Measurements from ENCODE around the gene COL13A1.

Gene COL13A1

DNA sequence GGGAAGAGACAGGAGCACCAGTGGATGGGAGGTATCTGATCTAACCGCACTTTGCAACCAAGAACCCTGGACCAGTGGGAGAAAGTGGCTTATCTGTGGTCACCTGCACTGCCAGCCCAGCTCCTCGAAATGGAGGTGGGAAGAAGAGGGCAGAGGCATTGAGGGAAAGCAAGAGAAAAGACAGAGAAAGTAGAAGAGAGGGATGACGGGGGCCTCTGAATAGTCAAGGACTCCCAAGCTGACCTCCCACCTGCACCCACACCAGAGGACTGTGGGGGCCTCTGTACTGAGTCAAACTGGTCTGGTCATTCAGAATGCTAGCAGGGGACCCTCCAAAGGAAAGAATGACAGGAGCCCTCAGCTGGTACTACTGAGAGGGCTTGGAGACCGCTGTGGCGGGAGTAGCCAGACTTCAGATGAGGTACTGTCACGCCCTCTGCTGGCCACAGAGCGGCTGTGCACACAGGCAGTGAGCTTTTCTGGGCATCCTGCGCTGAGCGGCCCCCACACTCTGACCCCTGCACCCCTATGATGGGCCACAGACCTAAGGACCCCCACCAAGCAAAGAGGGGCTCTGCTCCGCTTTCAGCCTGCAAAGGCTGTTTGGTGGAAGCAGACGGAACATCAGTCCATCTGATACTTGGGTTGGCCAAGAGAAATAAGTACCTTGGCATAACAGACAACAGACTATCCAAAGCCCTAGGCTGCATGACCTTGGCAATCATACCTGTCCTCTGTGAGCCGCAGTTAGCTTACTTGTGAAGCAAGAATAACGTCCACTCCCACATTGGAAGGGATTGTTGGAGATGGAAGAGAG is 112.9 kb downstream of the COL13A1 start:
- peak; percentile 98 for ATAC-seq
- TF ChIP-seq RARB (CRISPR knock-in tag; IDR thresholded peaks at IDR 0.05) (no peak), OSR1 (CRISPR knock-in tag; IDR thresholded peaks at IDR 0.05) (no peak), ZFP30 (CRISPR knock-in tag; IDR thresholded peaks at IDR 0.05) (no peak), ZNF565 (CRISPR knock-in tag; conservative IDR thresholded peaks at IDR 0.05; ENCODE audit: low read depth) (no peak), TCF4 (CRISPR knock-in tag; IDR thresholded peaks at IDR 0.05; ENCODE audit: borderline replicate concordance) (no peak), ARNTL (CRISPR knock-in tag; IDR thresholded peaks at IDR 0.05; ENCODE audit: borderline replicate concordance, low read depth) (no peak), BACH2 (CRISPR knock-in tag; IDR thresholded peaks at IDR 0.05; ENCODE audit: borderline replicate concordance) (no peak), GLIS3 (CRISPR knock-in tag; IDR thresholded peaks at IDR 0.05) (no peak), TOX (CRISPR knock-in tag; IDR thresholded peaks at IDR 0.05; ENCODE audit: borderline replicate concordance) (no peak)
- TF ChIP-seq, protein P1, sequence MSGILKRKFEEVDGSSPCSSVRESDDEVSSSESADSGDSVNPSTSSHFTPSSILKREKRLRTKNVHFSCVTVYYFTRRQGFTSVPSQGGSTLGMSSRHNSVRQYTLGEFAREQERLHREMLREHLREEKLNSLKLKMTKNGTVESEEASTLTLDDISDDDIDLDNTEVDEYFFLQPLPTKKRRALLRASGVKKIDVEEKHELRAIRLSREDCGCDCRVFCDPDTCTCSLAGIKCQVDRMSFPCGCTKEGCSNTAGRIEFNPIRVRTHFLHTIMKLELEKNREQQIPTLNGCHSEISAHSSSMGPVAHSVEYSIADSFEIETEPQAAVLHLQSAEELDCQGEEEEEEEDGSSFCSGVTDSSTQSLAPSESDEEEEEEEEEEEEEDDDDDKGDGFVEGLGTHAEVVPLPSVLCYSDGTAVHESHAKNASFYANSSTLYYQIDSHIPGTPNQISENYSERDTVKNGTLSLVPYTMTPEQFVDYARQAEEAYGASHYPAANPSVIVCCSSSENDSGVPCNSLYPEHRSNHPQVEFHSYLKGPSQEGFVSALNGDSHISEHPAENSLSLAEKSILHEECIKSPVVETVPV (CRISPR knock-in tag; IDR thresholded peaks at IDR 0.05) = no peak
- TF ChIP-seq, protein P2, sequence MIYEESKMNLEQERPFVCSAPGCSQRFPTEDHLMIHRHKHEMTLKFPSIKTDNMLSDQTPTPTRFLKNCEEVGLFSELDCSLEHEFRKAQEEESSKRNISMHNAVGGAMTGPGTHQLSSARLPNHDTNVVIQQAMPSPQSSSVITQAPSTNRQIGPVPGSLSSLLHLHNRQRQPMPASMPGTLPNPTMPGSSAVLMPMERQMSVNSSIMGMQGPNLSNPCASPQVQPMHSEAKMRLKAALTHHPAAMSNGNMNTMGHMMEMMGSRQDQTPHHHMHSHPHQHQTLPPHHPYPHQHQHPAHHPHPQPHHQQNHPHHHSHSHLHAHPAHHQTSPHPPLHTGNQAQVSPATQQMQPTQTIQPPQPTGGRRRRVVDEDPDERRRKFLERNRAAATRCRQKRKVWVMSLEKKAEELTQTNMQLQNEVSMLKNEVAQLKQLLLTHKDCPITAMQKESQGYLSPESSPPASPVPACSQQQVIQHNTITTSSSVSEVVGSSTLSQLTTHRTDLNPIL (CRISPR knock-in tag; IDR thresholded peaks at IDR 0.05; ENCODE audit: low read depth) = no peak
- TF ChIP-seq, protein P3, sequence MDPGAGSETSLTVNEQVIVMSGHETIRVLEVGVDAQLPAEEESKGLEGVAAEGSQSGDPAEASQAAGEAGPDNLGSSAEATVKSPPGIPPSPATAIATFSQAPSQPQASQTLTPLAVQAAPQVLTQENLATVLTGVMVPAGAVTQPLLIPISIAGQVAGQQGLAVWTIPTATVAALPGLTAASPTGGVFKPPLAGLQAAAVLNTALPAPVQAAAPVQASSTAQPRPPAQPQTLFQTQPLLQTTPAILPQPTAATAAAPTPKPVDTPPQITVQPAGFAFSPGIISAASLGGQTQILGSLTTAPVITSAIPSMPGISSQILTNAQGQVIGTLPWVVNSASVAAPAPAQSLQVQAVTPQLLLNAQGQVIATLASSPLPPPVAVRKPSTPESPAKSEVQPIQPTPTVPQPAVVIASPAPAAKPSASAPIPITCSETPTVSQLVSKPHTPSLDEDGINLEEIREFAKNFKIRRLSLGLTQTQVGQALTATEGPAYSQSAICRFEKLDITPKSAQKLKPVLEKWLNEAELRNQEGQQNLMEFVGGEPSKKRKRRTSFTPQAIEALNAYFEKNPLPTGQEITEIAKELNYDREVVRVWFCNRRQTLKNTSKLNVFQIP (CRISPR knock-in tag; IDR thresholded peaks at IDR 0.05; ENCODE audit: borderline replicate concordance, low read depth) = no peak

DNA sequence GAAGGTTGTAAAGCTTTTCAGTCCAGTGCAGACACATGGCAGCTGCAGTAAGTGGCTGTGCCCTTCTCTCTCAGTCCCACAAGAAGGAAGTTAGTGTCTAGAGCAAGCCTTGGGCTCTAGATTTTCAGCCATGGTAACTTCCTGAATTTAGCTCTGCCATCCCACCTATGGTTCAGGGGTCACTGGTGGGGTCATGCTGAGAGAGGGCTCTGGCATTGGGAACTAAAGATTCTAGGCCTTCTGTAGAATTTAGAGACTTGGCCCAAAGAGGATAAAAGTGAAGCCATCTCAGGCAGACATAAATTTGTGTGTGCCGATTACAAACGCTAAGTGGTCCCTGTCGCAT is 113.5 kb downstream of the COL13A1 start:
- TF ChIP-seq TOX (CRISPR knock-in tag; IDR thresholded peaks at IDR 0.05; ENCODE audit: borderline replicate concordance) (no peak), BACH2 (CRISPR knock-in tag; IDR thresholded peaks at IDR 0.05; ENCODE audit: borderline replicate concordance) (no peak), OSR1 (CRISPR knock-in tag; IDR thresholded peaks at IDR 0.05) (no peak), ZNF70 (CRISPR knock-in tag; IDR thresholded peaks at IDR 0.05) (no peak), ZC3H10 (CRISPR knock-in tag; IDR thresholded peaks at IDR 0.05) (no peak), ZNF8 (CRISPR knock-in tag; IDR thresholded peaks at IDR 0.05) (no peak), TCF4 (CRISPR knock-in tag; IDR thresholded peaks at IDR 0.05; ENCODE audit: borderline replicate concordance) (no peak), SNAI2 (CRISPR knock-in tag; IDR thresholded peaks at IDR 0.05) (no peak), PPARA (CRISPR knock-in tag; IDR thresholded peaks at IDR 0.05; ENCODE audit: borderline replicate concordance) (no peak)
- TF ChIP-seq, protein P4, sequence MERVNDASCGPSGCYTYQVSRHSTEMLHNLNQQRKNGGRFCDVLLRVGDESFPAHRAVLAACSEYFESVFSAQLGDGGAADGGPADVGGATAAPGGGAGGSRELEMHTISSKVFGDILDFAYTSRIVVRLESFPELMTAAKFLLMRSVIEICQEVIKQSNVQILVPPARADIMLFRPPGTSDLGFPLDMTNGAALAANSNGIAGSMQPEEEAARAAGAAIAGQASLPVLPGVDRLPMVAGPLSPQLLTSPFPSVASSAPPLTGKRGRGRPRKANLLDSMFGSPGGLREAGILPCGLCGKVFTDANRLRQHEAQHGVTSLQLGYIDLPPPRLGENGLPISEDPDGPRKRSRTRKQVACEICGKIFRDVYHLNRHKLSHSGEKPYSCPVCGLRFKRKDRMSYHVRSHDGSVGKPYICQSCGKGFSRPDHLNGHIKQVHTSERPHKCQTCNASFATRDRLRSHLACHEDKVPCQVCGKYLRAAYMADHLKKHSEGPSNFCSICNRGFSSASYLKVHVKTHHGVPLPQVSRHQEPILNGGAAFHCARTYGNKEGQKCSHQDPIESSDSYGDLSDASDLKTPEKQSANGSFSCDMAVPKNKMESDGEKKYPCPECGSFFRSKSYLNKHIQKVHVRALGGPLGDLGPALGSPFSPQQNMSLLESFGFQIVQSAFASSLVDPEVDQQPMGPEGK (CRISPR knock-in tag; IDR thresholded peaks at IDR 0.05; ENCODE audit: borderline replicate concordance) = no peak
- TF ChIP-seq, protein P2 (CRISPR knock-in tag; IDR thresholded peaks at IDR 0.05; ENCODE audit: low read depth) = no peak
- TF ChIP-seq, protein P5, sequence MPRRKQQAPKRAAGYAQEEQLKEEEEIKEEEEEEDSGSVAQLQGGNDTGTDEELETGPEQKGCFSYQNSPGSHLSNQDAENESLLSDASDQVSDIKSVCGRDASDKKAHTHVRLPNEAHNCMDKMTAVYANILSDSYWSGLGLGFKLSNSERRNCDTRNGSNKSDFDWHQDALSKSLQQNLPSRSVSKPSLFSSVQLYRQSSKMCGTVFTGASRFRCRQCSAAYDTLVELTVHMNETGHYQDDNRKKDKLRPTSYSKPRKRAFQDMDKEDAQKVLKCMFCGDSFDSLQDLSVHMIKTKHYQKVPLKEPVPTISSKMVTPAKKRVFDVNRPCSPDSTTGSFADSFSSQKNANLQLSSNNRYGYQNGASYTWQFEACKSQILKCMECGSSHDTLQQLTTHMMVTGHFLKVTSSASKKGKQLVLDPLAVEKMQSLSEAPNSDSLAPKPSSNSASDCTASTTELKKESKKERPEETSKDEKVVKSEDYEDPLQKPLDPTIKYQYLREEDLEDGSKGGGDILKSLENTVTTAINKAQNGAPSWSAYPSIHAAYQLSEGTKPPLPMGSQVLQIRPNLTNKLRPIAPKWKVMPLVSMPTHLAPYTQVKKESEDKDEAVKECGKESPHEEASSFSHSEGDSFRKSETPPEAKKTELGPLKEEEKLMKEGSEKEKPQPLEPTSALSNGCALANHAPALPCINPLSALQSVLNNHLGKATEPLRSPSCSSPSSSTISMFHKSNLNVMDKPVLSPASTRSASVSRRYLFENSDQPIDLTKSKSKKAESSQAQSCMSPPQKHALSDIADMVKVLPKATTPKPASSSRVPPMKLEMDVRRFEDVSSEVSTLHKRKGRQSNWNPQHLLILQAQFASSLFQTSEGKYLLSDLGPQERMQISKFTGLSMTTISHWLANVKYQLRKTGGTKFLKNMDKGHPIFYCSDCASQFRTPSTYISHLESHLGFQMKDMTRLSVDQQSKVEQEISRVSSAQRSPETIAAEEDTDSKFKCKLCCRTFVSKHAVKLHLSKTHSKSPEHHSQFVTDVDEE (CRISPR knock-in tag; IDR thresholded peaks at IDR 0.05) = no peak

More for the DNA sequence above, 113.5 kb downstream of the COL13A1 start:
- ATAC-seq = no peak

All from SK-N-SH treated with all-trans-retinoic acid at 6 μM for 48 hours (cell line).